ENCODE results near the gene ILRUN. TPM values are rescaled to one million over a fixed set of nuclear protein-coding genes. Genes with fewer than 3 reads are reported as not detected.
A peak's percentile ranks its signal among the peaks of the same experiment; 100 is the strongest.
"Not testable (repeated sequence)": the region's sequence is repeated elsewhere in the genome, so short reads cannot be mapped to it uniquely, and the experiment has no call there.

Gene ILRUN
- total RNA-seq (2014; rRNA removed; shearing (Covaris generic)) (25.6 and 27.1 TPM in 2 replicates), total RNA-seq (2022) (77.6 and 82.7 TPM in 2 replicates), Bru-seq, nascent RNA (percentile 88 among the genes with signal in this experiment), BruChase-seq, experiment 1, labeled RNA remaining after a 6-hour chase (percentile 89 among the genes with signal in this experiment), BruChase-seq, experiment 2, labeled RNA remaining after a 2-hour chase (percentile 84 among the genes with signal in this experiment)
- long read RNA-seq, full-length matches to known transcripts, result 18 of 72 reads
- long read RNA-seq, partial matches to known transcripts, result 9 of 72 reads
- long read RNA-seq, other reads (novel, unspliced or antisense), result 45 of 72 reads

DNA sequence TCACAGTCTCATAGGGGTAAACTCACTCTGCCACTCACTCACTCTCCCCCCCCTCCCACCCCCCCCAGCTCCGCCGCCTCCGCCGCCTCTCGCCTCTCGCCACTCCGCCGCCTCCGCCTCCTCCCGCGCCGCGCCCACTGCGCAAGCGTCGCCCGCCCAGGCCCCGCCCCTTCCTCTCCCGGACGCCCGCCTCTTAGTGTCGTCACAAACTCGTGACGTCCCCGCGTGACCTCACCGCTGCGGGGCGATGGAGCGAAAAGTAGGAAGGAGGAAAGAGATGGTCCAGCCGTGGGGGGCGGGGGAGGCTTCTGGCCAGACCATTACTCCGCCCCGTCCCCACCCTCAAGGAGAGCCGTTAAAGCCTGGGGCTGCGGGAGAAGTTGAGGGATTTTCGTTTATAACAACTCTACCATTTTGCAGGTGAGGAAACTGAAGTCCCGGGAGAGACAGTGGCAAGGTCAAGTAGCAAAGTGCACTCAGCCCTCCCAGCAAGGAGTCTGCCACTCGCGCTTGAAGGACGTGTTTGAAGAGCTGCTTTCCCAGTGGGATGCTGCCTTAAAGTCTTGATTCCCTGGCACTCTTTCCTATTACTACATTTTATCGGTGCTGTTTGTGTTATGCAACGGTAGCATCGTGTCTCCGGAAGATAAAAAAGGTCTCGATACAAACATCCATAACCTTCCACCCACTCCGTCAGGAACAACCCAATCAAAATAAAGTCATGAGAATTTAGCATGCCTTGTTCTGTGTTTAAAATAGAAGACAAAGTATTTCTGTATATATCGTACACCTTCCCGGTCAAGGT lies at the start of gene ILRUN:
TSS of gene ILRUN (minus strand) at position 29 of the 805 bp plus-strand sequence. CDS start 164 bp downstream, outside the sequence.
- peak within 1 kb of the TSS; percentile 95 for H3K4me2 ChIP-seq (ENCODE audit: low read length)
- intact Hi-C loops (cut with micrococcal nuclease; ENCODE audit: unreplicated experiment), result loop anchor here (1.0 to 2.0 kb wide), 2 partner anchors 22 to 94 kb away; no protein-coding TSS in a partner anchor
- H3K36me3 ChIP-seq (ENCODE audit: insufficient read depth, low read length), result peaks cover 20% of the 10 kb centered on the region
- peak within 1 kb of the TSS; percentile 97 for H3K4me3 ChIP-seq (ENCODE audit: low read depth, low read length, poor library complexity, severe bottlenecking)
- POLR2A ChIA-PET, result interaction anchor here (0.6 to 1.9 kb wide), 11 partner anchors 13 to 131 kb away, joined by 3 to 12 read pairs (median 4); partner anchors contain the start of gene BLTP3A
- H3K9me3 ChIP-seq (ENCODE audit: low read length), result no peaks in the 10 kb centered on the region
- no peaks in the 10 kb centered on the region for H3K9me2 ChIP-seq (ENCODE audit: insufficient read depth, low read length)
- H3K27ac ChIP-seq (ENCODE audit: low read depth, low read length, poor library complexity, severe bottlenecking), result peak within 1 kb of the TSS; percentile 65
- peak; percentile 95 for DNase-seq (ENCODE audit: low spot score)
- H2AFZ ChIP-seq (ENCODE audit: low read length), result peak within 1 kb of the TSS; percentile 97
- H3K79me2 ChIP-seq (ENCODE audit: insufficient read depth, low read depth, low read length), result peaks cover 50% of the 10 kb centered on the region
- BruUV-seq (replicated peaks), result TSS peak; percentile 100
- TF ChIP-seq, protein P1, sequence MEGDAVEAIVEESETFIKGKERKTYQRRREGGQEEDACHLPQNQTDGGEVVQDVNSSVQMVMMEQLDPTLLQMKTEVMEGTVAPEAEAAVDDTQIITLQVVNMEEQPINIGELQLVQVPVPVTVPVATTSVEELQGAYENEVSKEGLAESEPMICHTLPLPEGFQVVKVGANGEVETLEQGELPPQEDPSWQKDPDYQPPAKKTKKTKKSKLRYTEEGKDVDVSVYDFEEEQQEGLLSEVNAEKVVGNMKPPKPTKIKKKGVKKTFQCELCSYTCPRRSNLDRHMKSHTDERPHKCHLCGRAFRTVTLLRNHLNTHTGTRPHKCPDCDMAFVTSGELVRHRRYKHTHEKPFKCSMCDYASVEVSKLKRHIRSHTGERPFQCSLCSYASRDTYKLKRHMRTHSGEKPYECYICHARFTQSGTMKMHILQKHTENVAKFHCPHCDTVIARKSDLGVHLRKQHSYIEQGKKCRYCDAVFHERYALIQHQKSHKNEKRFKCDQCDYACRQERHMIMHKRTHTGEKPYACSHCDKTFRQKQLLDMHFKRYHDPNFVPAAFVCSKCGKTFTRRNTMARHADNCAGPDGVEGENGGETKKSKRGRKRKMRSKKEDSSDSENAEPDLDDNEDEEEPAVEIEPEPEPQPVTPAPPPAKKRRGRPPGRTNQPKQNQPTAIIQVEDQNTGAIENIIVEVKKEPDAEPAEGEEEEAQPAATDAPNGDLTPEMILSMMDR (conservative IDR thresholded peaks at IDR 0.05; ENCODE audit: low read length), result no peak
- TF ChIP-seq EZH2phosphoT487 (IDR thresholded peaks at IDR 0.05; ENCODE audit: borderline replicate concordance, low read depth, low read length), result no peak
- CTCF ChIA-PET (ENCODE audit: unreplicated experiment), result interaction anchor here (0.5 to 1.0 kb wide), 4 partner anchors 25 to 986 kb away, joined by 3 to 6 read pairs (median 4); partner anchors contain the start of gene UQCC2
- H3K4me1 ChIP-seq (ENCODE audit: insufficient read depth, low read length, poor library complexity, severe bottlenecking), result peaks cover 44% of the 10 kb centered on the region
- peaks cover 11% of the 10 kb centered on the region; the same call in 1 of the 2 replicates for H4K20me1 ChIP-seq (ENCODE audit: insufficient read depth, low read length)

- Histone ChIP-seq H4K20me1 (ENCODE audit: insufficient read depth, low read length) (no peaks in the 10 kb centered on the region), H3K4me1 (ENCODE audit: insufficient read depth, low read length, poor library complexity, severe bottlenecking) (no peaks in the 10 kb centered on the region), H3K9me2 (ENCODE audit: insufficient read depth, low read length) (no peaks in the 10 kb centered on the region), H3K9me3 (ENCODE audit: low read length) (no peaks in the 10 kb centered on the region), H3K4me3 (ENCODE audit: low read depth, low read length, poor library complexity, severe bottlenecking) (no peak overlapping the region), H3K4me2 (ENCODE audit: low read length) (no peak overlapping the region), H3K36me3 (ENCODE audit: insufficient read depth, low read length) (no peaks in the 10 kb centered on the region), H3K79me2 (ENCODE audit: insufficient read depth, low read depth, low read length) (no peaks in the 10 kb centered on the region), H2AFZ (ENCODE audit: low read length) (no peak overlapping the region), H3K27ac (ENCODE audit: low read depth, low read length, poor library complexity, severe bottlenecking) (no peak overlapping the region)
- TF ChIP-seq, protein P1 (conservative IDR thresholded peaks at IDR 0.05; ENCODE audit: low read length), result no peak
- TF ChIP-seq EZH2phosphoT487 (IDR thresholded peaks at IDR 0.05; ENCODE audit: borderline replicate concordance, low read depth, low read length), result no peak
- CTCF ChIA-PET (ENCODE audit: unreplicated experiment), result no interaction called here
- DNase-seq (ENCODE audit: low spot score), result no peak
- BruUV-seq (replicated peaks), result no TSS peak
- intact Hi-C loops (cut with micrococcal nuclease; ENCODE audit: unreplicated experiment), result no loop called here
- POLR2A ChIA-PET, result interaction anchor here (0.5 to 1.1 kb wide), 3 partner anchors 10 to 104 kb away, joined by 3 to 5 read pairs (median 3); no protein-coding TSS in a partner anchor
Measured at GRCh38 chr6:34745277-34746103, 48.9 kb upstream of the ILRUN start.

- DNase-seq (ENCODE audit: low spot score); H3K9me2 ChIP-seq (ENCODE audit: insufficient read depth, low read length); H3K4me2 ChIP-seq (ENCODE audit: low read length); H3K36me3 ChIP-seq (ENCODE audit: insufficient read depth, low read length); H3K9me3 ChIP-seq (ENCODE audit: low read length); H2AFZ ChIP-seq (ENCODE audit: low read length); H3K4me1 ChIP-seq (ENCODE audit: insufficient read depth, low read length, poor library complexity, severe bottlenecking); H3K79me2 ChIP-seq (ENCODE audit: insufficient read depth, low read depth, low read length); intact Hi-C loops (cut with micrococcal nuclease; ENCODE audit: unreplicated experiment); POLR2A ChIA-PET; BruUV-seq (replicated peaks); H4K20me1 ChIP-seq (ENCODE audit: insufficient read depth, low read length); H3K4me3 ChIP-seq (ENCODE audit: low read depth, low read length, poor library complexity, severe bottlenecking); CTCF ChIA-PET (ENCODE audit: unreplicated experiment); H3K27ac ChIP-seq (ENCODE audit: low read depth, low read length, poor library complexity, severe bottlenecking): not testable (repeated sequence)
Measured at GRCh38 chr6:34744294-34744647, 47.7 kb upstream of the ILRUN start.
